ENCODE data around the gene VAT1.

VAT1 gene

GRCh38 chr17:43019418-43019817, 2.8 kb downstream of the VAT1 start:
- DNase-seq (ENCODE audit: insufficient read length, low spot score) (no peak), FAIRE-seq (no peak)
- TF ChIP-seq CTCF (IDR thresholded peaks at IDR 0.05; ENCODE audit: insufficient read depth, missing control alignments): no peak

DNA sequence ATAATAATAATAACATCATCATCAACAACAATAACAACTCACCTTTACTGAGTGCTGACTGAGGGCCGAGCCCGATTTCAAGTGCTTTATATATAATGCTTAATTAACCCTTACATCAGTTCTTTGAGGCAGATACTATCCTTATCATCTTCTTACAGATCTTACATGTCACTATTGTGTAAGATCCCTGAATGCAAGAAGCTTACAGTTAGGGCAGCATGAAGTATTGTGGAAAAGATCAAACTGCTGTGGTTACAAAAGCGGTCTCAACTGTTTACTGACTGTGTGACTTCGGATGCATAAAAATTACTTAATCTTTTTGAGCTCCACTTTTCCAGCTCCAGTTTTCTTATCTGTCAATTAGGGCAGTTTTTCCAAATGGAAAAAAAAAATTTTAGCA, 3.3 kb downstream of the VAT1 start:
- DNase-seq (ENCODE audit: insufficient read length, low spot score) (no peak), FAIRE-seq (no peak)
- no peak for TF ChIP-seq CTCF (IDR thresholded peaks at IDR 0.05; ENCODE audit: insufficient read depth, missing control alignments)

DNA sequence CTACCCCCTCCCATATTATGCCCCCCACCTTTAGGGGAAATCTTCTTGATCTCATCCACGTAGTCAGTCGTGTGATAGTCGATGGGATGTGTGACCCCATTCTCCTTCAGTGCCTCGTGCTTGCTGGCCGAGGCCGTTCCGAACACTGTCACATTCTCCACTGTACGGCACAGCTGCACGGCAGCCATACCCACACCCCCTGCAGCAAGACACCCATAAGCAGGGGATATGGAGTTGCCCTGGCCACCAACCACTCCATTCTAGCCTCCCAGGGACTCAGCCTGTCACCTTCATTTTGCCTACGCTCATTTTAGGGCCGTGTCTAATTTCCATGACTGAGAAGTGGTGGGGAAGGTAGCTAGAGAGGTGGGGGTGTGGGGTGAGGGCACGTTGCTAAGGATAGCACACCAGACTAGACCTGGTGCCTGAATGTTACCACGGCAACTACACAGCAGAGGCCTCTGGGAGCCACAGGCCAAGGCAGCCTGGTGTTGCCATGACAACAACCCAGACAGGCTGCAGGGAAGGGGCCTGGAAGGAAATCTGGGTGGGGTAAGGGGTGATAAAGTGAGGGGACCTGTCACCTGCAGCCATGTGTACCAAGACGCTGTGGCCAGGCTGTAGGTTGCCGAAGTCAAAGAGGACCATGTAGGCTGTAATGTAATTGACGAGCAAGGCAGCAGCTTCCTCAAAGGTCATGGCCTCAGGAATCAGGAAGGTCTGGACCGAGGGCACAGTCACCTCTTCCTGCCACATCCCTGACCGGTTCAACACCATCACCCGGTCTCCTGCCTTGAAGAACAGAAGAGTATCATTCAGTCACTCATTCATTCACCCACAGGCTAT, 4.0 kb downstream of the VAT1 start:
- FAIRE-seq (no peak), DNase-seq (ENCODE audit: insufficient read length, low spot score) (no peak)

DNA sequence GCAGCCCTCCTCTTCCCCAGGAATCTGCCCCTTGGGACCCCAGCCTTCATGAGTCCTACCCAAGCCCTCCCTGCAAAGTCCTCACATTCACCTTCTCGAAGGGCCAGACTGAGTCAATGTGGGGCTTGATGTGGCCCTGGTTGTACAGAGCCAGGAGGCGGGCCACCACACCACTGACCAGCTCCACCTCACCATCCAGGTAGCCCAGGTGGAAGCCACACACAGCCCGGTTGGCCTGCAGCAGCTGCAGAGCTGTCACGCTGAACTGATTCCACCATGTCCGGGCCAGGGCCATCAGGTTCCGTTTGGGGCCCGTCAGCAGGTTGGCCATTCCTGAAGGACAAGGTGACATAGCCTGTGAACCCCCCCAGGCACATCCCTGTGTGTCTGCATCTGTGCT, 6.0 kb downstream of the VAT1 start:
- DNase-seq (ENCODE audit: insufficient read length, low spot score): no peak
- TF ChIP-seq CTCF (IDR thresholded peaks at IDR 0.05; ENCODE audit: insufficient read depth, missing control alignments): no peak
- FAIRE-seq: no peak

More for the DNA sequence above, 4.0 kb downstream of the VAT1 start:
- TF ChIP-seq CTCF (IDR thresholded peaks at IDR 0.05; ENCODE audit: insufficient read depth, missing control alignments): no peak

GRCh38 chr17:43015579-43015978, 6.6 kb downstream of the VAT1 start:
- no peak for FAIRE-seq
- DNase-seq (ENCODE audit: insufficient read length, low spot score): no peak
- no peak for TF ChIP-seq CTCF (IDR thresholded peaks at IDR 0.05; ENCODE audit: insufficient read depth, missing control alignments)

DNA sequence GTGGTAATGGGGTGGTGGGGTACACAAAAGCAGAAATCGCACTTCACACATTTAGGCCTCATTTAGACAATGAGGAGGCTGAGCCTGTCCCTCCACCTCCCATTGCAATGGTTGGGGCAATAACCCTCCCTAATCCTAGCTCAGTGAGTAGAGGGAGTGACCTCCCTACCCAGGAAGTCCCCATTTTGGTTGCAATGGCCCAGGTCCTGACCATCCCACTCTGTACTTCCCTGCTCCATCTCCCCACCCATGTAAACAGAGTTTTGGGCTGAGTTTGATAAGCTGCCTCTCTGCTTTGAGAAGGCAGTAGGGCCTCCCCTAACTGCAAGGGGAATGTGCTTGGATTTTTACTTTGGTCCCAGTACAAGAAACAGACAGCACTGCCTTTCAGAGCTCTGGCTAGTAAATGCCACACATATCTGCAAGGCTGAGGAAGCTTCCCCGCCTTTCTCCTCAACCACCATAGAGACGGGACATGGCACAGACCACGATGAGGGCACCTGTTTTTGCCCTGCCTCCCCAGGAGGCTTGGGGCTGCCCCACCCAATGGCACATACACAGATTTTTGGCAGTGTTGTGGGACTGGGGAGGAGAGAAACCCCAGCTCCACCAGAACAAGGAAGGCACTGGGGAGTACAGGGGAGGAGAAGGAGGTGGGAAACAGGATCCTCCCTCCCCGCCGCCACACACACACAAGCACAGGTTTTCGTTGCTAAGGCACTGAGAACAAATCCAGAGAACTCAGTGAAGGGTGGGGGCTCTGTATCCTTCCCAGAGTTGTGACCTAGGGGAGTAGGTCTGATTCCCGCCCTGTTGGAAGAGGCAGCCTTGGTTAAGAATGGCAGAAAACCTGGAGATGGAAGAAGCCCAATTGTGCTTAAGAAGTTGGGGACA, 7.3 kb downstream of the VAT1 start:
- DNase-seq (ENCODE audit: insufficient read length, low spot score) (no peak), FAIRE-seq (no peak)
- TF ChIP-seq CTCF (IDR thresholded peaks at IDR 0.05; ENCODE audit: insufficient read depth, missing control alignments): no peak

Data from D721Med (cell line).